HG02981 (cell line): ENCODE data around the gene GSG1L.

Experiments
- ATAC-seq: cut with Tn5 transposase; IDR thresholded peaks from one replicate; pipeline ENCODE4 v1.9.1; 2021; ENCODE audit warnings: mild to moderate bottlenecking, moderate library complexity; ENCODE audit not compliant: unreplicated experiment

GSG1L gene

DNA sequence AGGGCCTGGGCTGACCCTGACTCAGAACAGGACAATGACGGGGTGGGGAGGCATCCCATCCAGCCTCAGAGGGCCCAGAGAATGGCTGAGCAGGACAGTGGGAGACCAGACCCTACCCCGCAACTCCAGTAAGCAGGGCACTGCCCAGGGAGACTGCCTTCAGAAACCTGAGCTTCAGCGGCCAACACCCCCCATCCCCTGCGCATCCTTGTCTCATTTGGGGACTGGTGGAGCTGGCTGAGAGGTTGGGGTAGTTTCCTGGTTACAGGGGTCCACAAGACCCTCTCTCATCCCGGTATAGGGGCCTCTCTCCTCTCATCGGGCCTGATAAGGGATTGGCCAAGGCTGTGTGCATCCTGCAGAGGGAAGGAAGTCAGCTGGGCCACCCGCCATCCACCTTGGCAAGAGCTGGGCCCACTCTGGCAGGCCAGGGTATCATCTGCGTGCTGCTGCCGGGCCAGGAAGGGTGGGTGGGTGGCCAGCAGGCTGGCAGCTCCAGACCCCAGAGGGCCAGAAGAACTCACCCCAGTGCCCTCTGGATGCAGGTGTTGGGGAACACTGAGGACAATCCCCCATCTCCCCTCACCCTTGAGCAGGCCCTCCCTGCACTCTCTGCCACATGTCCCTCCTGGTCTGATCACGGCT is 284.5 kb downstream of the GSG1L start:
- ATAC-seq: no peak

DNA sequence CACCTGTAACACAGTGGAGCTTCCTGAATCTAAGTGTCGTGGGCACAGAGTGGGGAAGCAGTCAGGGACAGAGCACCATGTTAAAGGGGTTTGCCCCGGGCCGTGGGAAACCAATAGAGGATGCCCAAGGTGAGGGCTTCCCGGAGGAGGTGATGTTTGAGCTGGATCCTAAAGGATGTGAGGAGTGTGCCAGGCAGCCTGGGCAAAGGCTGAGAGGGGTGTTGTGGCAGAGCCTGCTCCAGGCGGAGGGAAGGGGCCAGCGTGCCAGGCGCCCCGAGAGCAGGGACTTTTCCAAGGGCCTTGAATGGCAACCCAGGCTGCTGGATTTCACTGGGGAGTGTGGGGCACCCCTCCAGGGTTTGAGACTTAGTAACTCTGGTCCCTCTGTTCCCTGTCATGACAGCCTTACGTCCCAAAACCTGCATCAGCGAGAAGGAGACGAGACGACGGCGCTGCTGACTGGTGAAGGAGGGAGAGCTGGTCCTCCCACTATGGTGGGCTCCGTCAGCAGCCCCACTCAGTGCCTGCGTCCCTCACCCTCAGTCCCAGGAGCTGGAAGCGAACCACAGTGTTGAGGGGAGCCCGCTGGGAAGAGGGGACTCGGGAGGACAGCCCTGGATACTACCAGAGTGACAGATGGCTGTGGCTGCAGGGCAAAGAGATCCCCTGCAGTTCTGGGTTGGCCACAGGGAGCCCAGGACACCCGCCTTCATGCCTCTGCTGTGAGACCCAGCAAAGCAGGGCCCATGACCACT is 285.2 kb downstream of the GSG1L start:
- no peak for ATAC-seq

DNA sequence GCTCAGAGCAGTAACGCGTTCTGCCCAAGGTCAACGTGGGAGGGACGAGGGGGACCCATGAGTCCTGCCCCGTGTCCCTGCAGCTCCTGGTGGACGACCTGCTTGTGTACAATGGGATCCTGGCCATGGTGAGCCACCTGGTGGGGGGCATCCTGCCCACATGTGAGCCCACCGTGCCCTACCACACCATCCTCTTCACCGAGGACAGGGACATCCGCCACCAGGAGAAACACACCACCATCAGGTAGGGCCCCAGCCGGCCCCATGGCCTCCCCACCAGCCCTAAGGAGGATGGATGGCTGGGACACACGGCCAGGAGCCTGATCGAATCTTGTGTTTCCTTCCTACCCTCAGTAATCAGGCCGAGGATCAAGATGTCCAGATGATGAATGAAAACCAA is 286.0 kb downstream of the GSG1L start:
- no peak for ATAC-seq

GRCh38 chr16:27776556-27777225 is 286.8 kb downstream of the GSG1L start:
- ATAC-seq: no peak

DNA sequence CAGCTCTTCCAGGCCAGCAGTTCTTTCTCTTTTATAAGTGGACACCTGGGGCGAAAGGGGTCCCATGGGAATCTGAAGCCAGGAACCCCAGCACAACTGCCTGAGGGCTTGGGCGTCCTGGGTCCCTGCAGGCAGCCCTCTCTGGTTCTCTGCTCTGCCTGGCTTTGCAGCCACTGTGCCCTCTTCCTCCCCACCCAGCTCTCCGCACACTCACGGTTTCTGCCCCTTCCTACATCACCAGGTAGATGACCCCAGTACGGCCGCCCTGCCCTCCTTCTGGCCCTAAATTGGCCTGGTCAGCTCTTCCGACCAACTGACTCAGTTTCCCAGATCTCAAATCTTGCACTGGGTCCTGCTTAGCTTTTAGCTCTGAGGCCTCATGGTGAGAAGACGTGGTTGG is 288.3 kb downstream of the GSG1L start:
- no peak for ATAC-seq

- ATAC-seq: no peak
Observed at GRCh38 chr16:27774779-27775178, 288.7 kb downstream of the GSG1L start.

DNA sequence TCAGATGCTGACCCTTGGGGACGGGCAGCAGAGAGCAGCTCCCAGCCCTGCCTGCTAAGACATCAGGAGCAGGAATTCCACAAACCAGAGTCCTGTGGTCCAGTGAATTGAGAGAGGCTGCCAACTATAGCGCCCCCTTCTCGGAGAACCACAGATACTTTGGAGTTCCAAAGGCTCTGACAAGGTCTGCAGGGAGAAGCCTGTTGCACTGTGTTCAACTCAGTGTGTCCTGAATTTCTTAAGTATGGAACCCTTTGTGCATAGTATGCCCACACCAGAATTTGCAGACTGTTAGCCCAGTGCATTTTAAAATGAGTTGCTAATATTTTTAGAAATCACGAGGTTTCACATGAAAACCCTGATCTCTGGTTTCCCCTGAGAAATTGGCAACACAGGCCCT is 290.2 kb downstream of the GSG1L start:
- no peak for ATAC-seq

DNA sequence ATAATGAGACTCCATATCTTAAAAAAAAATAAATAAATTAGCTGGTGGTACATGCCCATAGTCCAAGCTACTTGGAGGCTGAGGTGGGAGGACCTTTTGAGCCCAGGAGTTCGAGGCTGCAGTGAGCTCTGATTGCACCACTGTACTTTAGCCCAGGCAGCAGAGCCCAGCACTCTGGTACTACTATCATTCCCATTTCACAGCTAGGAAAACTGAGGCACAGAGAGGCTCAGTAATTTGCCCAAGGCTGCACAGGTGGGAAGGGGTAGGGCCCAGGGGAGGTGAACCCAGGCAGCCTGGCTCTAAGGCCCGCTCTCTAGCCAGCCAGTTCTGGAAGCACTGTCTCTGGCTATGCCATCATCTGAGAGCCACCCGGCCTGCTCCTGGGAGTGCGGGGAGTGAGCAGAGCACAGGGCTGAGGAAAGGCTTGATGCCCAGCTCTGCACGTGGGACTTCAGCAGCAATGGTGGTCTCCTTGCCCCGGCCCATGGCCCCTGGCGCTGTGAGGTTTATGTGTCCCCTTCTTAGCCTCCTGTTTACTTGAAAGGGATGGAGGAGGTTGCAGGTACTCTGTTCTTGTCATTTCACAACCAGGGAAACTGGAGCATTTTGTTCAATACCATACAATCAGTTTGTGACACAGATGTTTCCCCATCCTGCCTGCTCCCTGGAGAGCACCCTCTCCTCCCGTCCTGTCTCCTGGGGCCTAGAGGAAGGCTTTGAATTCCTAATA is 291.3 kb downstream of the GSG1L start:
- ATAC-seq: no peak

DNA sequence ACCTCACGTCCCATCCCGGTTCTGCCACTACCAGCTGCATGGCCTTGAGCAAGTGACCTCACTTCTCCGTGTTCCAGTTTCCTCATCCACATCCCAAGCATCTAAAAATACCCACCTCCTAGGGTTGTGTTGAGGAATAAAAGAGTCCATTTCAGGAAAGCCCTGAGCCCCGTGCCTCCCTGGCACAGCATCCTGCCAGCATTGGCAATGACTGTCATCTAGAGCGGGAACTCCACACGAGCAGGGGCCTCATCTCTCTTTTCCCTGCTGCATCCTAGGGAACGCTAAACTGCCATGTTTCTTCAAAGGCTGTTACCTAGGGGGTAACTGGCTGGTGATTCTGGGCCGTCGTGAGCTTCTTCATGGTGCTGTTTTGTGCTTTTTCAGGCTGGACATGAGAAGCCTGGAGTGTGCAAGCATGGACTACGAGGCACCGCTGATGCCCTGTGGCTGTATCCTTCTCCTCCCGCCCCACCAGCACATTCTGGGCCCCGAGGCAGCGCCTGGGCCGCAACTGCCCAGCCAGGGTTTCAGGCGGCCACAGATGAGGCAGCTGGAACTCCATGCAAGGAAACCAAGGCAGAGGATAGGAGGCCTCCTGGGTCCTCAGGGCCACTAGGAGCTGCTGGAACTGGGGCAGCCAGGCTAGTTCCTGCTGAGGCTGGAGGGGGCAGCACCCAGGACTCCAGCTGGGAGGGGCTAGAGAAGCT is 292.2 kb downstream of the GSG1L start:
- ATAC-seq: no peak

DNA sequence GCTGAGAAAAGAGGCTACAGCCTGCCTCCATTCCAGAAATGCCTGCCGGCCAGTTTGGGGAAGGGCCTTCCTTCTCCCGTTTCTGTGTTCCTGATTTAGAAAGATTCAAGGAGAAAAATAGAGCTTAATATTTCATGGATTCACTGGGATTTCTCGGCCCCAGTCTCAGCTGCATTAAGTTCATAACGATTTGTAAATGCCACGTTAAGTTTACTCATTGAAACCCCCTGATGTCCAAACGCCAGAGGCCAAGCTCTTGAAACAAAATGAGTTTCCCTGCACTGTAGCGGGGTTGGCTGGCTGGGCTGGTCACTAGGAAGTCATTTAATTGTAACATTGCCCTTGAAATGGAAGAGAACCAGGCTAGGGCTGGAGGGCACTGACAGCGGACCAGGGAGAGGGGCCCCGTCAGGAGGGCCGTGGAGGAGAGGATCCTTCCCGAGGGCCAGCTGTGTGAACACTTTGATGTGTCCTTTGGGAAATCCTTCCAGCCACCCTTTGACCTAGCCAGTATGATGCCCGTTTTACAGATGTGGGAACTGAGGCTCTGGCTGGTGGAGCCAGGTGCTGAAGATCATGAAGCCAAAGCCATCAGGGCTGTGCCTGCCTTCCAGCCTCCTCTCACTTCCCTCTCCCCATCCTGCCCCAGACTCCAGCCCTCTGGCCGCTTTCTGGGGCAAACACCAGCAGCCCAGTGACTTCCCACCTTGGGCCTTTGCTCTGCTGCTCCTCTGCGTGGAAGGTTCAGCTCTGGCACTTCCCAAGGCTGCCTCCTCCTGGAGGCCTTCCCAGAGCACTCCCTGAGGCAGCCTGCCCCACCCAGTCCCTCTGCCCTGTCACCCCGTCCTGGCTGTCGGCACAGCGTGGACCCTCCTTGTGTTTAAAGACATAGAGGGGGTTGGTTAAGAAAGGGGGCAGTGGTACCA is 293.0 kb downstream of the GSG1L start:
- no peak for ATAC-seq

DNA sequence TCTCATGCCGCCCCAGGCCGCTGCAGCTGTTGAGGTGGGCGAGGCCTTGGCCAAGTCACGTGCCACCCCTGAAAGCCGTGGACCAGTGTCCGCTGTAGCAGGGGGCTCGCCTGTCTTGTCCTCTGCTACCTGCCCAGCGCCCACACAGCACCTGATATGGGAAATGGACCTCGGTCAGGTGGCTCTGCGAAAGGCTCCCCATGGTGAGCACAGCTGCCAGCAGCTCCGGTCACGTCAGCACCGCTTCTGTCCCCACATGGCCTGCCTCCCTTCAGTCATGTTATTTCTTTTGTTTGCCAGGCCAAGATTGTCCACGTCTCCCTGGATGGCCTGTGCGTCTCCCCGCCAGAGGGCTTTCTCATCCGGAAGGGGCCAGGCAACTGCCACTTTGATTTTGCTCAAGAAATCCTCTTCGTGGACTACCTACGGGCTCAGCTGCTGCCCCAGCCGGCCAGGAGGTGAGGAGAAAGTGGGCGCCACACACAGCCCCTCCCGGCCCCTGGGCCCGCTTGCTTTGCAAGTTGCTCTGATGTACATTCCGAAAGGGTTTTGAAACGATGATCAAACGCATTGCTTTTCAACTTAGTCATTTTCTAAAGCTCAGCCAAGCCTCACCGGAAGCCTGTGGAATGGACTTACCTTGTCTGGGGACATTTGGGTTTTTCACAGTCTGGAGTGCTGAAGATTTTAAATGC is 293.8 kb downstream of the GSG1L start:
- no peak for ATAC-seq

GRCh38 chr16:27768651-27769272 is 294.8 kb downstream of the GSG1L start:
- no peak for ATAC-seq

DNA sequence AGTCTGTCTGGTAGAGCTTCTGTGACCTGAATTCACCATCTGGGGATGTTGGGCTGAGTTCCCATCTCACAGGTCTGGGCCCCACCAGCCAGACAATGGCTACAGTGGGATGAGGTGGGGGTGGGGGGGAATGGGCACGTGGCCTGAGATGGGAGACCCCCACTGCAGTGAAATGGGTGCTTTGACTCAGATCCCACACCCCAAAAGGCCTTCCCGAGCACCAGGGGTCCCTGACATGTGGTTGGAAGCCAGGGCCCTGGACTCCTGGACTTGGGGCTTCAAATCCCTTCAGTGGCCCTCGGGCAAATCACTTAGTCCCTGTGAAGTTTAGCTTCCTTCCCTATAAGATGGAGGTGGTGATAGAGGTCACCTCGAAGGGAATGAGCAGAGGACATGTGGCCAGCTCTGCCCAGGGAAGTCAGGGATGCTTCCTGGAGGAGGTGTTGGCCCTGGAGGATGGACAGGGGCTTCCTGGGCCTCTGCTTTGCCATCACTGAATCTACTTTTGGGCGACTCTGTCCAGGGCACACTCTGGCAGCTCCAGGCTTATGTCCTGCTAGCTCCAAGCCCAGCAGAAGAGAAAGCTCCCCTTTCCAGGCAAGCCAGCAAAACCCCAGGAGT is 295.4 kb downstream of the GSG1L start:
- ATAC-seq: no peak

GRCh38 chr16:27767081-27767480 is 296.4 kb downstream of the GSG1L start:
- ATAC-seq: no peak

- ATAC-seq: no peak
Observed at GRCh38 chr16:27766236-27766925, 297.1 kb downstream of the GSG1L start.

GRCh38 chr16:27764869-27765675 is 298.4 kb downstream of the GSG1L start:
- no peak for ATAC-seq

- no peak for ATAC-seq
Observed at GRCh38 chr16:27764427-27764826, 299.1 kb downstream of the GSG1L start.
